Measurements from ENCODE around the gene ZFPM1. TPM values are rescaled to one million over a fixed set of nuclear protein-coding genes. Genes with fewer than 3 reads are reported as not detected.

The ZFPM1 gene
- polyA plus RNA-seq, 1 of the 3 experiments (the other 2 are of a cell fraction) = 1.2 TPM

DNA sequence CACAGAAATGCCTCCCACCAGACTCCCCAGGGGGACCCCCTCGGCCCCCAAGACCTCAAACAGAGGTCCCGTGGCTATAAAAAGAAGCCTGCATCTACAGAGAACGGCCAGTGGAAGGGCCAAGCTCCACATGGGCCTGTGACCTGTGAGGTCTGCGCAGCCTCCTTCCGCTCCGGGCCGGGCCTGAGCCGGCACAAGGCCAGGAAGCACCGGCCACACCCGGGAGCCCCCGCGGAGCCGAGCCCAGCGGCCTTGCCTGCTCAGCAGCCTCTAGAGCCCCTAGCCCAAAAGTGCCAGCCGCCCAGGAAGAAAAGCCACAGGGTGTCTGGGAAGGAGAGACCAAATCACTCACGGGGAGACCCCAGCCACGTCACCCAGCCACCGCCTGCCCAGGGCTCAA is 18.3 kb upstream of the ZFPM1 start (continued):
- TF ChIP-seq, protein P1, sequence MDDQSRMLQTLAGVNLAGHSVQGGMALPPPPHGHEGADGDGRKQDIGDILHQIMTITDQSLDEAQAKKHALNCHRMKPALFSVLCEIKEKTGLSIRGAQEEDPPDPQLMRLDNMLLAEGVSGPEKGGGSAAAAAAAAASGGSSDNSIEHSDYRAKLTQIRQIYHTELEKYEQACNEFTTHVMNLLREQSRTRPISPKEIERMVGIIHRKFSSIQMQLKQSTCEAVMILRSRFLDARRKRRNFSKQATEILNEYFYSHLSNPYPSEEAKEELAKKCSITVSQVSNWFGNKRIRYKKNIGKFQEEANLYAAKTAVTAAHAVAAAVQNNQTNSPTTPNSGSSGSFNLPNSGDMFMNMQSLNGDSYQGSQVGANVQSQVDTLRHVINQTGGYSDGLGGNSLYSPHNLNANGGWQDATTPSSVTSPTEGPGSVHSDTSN (IDR thresholded peaks at IDR 0.05) = no peak
- TF ChIP-seq EZH2phosphoT487 (IDR thresholded peaks at IDR 0.05; ENCODE audit: borderline replicate concordance, low read depth) (no peak), TCF12 (IDR thresholded peaks at IDR 0.05) (no peak), YY1 (IDR thresholded peaks at IDR 0.05; ENCODE audit: low read depth) (no peak), CHD2 (IDR thresholded peaks at IDR 0.05; ENCODE audit: low read length, partially characterized antibody) (no peak), TAF1 (IDR thresholded peaks at IDR 0.05; ENCODE audit: borderline replicate concordance, low read depth, low read length) (no peak), EP300 (IDR thresholded peaks at IDR 0.05; ENCODE audit: borderline replicate concordance in 1 of 2, low read depth in 1 of 2, low read length in 1 of 2) (no peak), NRF1 (IDR thresholded peaks at IDR 0.05; ENCODE audit: low read depth, low read length) (no peak), JUND (IDR thresholded peaks at IDR 0.05) (no peak)
- TF ChIP-seq, protein P2, sequence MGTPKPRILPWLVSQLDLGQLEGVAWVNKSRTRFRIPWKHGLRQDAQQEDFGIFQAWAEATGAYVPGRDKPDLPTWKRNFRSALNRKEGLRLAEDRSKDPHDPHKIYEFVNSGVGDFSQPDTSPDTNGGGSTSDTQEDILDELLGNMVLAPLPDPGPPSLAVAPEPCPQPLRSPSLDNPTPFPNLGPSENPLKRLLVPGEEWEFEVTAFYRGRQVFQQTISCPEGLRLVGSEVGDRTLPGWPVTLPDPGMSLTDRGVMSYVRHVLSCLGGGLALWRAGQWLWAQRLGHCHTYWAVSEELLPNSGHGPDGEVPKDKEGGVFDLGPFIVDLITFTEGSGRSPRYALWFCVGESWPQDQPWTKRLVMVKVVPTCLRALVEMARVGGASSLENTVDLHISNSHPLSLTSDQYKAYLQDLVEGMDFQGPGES (IDR thresholded peaks at IDR 0.05; ENCODE audit: low read depth, low read length) = no peak
- TF ChIP-seq, protein P3, sequence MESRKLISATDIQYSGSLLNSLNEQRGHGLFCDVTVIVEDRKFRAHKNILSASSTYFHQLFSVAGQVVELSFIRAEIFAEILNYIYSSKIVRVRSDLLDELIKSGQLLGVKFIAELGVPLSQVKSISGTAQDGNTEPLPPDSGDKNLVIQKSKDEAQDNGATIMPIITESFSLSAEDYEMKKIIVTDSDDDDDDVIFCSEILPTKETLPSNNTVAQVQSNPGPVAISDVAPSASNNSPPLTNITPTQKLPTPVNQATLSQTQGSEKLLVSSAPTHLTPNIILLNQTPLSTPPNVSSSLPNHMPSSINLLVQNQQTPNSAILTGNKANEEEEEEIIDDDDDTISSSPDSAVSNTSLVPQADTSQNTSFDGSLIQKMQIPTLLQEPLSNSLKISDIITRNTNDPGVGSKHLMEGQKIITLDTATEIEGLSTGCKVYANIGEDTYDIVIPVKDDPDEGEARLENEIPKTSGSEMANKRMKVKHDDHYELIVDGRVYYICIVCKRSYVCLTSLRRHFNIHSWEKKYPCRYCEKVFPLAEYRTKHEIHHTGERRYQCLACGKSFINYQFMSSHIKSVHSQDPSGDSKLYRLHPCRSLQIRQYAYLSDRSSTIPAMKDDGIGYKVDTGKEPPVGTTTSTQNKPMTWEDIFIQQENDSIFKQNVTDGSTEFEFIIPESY (IDR thresholded peaks at IDR 0.05; ENCODE audit: borderline replicate concordance, low read depth) = no peak

DNA sequence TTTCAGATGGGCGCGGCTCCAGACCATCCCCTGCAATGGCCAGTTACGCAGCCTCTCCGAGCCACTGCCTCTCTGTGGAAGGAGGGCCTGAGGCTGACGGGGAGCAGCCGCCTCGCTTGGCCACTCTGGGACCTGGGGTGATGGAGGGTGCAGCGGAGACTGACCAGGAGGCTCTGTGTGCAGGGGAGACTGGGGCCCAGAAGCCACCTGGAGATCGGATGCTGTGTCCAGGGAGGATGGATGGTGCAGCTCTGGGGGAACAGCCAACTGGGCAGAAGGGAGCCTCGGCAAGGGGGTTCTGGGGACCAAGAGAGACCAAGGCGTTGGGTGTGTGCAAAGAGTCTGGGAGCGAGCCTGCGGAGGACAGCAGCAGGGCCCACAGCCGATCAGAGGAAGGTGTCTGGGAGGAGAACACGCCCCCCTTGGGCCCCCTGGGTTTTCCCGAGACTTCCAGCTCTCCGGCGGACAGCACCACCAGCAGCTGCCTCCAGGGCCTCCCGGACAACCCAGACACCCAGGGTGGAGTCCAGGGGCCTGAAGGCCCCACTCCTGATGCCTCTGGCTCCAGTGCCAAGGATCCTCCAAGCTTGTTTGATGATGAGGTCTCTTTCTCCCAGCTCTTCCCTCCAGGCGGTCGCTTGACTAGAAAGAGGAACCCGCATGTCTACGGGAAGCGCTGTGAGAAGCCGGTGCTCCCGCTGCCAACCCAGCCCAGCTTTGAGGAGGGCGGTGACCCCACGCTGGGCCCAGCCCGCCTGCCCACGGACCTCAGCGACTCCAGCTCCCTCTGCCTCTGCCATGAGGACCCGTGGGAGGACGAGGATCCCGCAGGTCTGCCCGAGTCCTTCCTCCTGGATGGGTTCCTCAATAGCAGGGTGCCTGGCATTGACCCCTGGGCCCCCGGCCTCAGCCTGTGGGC is 17.4 kb upstream of the ZFPM1 start:
- Histone ChIP-seq H3K9me3 (no peaks in the 10 kb centered on the region), H3K27ac (ENCODE audit: low read depth in 2 of 2, low read length in 1 of 2) (no peak overlapping the region; a peak in 1 of 4 replicates), H3K36me3 (replicated peaks in 1 of 2; ENCODE audit: control insufficient read depth in 1 of 2, insufficient read depth in 2 of 2, low read length in 1 of 2) (no peaks in the 10 kb centered on the region), H3K79me2 (ENCODE audit: insufficient read depth) (no peaks in the 10 kb centered on the region), H3K4me1 (ENCODE audit: control insufficient read depth in 1 of 2, insufficient read depth in 2 of 2, low read depth in 1 of 2, low read length in 1 of 2) (peaks cover 0 to 7% of the 10 kb centered on the region in 2 experiments; a peak in 1 of 4 replicates), H3K9me2 (no peaks in the 10 kb centered on the region), H3K4me2 (no peak overlapping the region), H3K9ac (no peak overlapping the region), H2AFZ (ENCODE audit: low read depth) (no peak overlapping the region), H3F3A (replicated peaks; ENCODE audit: insufficient read depth) (no peaks in the 10 kb centered on the region), H3K4me3 (ENCODE audit: low read depth in 2 of 2, low read length in 1 of 2) (no peak overlapping the region), H3K27me3 (ENCODE audit: insufficient read depth) (no peaks in the 10 kb centered on the region), H4K20me1 (ENCODE audit: insufficient read depth) (no peaks in the 10 kb centered on the region)
- CTCF ChIA-PET = interaction anchor here (0.5 to 4.8 kb wide), 13 partner anchors 8 to 479 kb away, joined by 3 to 48 read pairs (median 7); partner anchors contain the start of gene ZNF469
- TF ChIP-seq, protein P4, sequence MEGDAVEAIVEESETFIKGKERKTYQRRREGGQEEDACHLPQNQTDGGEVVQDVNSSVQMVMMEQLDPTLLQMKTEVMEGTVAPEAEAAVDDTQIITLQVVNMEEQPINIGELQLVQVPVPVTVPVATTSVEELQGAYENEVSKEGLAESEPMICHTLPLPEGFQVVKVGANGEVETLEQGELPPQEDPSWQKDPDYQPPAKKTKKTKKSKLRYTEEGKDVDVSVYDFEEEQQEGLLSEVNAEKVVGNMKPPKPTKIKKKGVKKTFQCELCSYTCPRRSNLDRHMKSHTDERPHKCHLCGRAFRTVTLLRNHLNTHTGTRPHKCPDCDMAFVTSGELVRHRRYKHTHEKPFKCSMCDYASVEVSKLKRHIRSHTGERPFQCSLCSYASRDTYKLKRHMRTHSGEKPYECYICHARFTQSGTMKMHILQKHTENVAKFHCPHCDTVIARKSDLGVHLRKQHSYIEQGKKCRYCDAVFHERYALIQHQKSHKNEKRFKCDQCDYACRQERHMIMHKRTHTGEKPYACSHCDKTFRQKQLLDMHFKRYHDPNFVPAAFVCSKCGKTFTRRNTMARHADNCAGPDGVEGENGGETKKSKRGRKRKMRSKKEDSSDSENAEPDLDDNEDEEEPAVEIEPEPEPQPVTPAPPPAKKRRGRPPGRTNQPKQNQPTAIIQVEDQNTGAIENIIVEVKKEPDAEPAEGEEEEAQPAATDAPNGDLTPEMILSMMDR (IDR thresholded peaks at IDR 0.05) = no peak
- TF ChIP-seq RFX5 (IDR thresholded peaks at IDR 0.05; ENCODE audit: low read length) = no peak
- TF ChIP-seq SIN3A (IDR thresholded peaks at IDR 0.05; ENCODE audit: borderline replicate concordance, low read depth, low read length) = no peak
- no peak for TF ChIP-seq EZH2phosphoT487 (IDR thresholded peaks at IDR 0.05; ENCODE audit: borderline replicate concordance, low read depth)
- no peak for TF ChIP-seq RAD21 (IDR thresholded peaks at IDR 0.05; ENCODE audit: low read length)
- TF ChIP-seq NFIC (IDR thresholded peaks at IDR 0.05; ENCODE audit: borderline replicate concordance) = no peak
- TF ChIP-seq SMC3 (IDR thresholded peaks at IDR 0.05; ENCODE audit: low read depth, low read length) = no peak
- no peak for TF ChIP-seq TEAD4 (IDR thresholded peaks at IDR 0.05; ENCODE audit: borderline replicate concordance, insufficient read depth)
- TF ChIP-seq JUND (IDR thresholded peaks at IDR 0.05) = no peak
- no peak for DNase-seq
- 92% methylated on average over 23 of the region's 36 CpGs for WGBS (ENCODE audit: low lambda C conversion rate)
- POLR2A ChIA-PET = no interaction called here

All from SK-N-SH (cell line).